Adrenal gland (tissue), 5 donors: ENCODE measurements around the gene DAB2IP.

Experiments used
- POLR2A ChIP-seq, 2 donors: fragments of 450-650 bp; IDR thresholded peaks; one replicate each; pipeline ENCODE4 v1.6.1; 2017; ENCODE audit warnings: antibody characterized with exemption in 2 of 2, mild to moderate bottlenecking in 2 of 2, moderate library complexity in 1 of 2
- TF ChIP-seq, protein P1 (sequence below), 6 experiments: fragments of 450-650 bp in 4 of 6; fragments of 200-600 bp in 2 of 6; sonication (generic) in 1 of 6; IDR thresholded peaks; 1 replicate in 5 of 6; 2 replicates in 1 of 6; pipeline versions ENCODE4 v1.5.1 to v1.8.0; 2016 to 2021; ENCODE audit warnings: antibody characterized with exemption in 6 of 6, mild to moderate bottlenecking in 2 of 6, moderate library complexity in 1 of 6
- donor health status: DM: no; HTN: no; CAD: no.

DNA sequence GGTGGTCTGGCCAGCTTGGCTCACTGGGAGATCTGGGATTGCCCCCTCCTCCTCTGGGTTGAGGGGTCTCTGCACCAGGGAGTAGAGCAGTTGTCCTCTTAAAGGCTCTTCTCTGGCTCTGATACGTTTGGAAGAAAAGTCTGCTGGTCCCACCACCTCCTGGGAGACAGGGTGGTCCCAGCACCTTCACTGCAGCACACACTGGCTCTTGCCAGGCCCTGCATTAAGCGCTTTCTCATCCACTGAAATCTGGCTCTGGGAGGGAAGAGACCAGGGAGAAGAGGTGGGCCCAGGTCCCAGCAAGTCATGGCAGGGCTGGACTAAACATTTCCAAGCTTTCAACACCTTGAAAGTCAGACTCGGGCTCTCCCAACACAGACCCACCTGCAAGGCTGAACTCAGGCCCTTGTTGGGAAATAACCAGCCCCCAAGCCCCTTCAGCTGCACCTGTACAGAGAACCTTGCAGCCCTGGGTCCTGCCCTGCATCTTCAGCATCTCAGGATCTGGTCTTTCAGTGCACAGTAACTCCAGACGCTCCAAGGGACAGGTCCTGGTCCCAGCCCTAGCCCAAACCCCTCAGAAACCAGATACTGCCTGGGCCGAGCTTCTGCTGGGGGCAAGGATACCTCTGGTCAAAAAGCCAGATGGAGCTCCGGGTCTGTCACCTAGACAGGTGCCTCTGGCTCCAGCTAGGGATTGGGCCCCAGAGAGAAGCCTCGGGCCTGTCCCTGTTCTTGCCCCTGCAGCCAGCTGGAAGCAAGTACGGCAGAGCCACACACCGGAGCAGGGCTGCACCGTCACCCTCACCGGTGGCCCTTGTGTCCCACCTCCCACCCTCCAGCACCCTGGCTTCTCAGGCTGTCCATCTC is 134.5 kb downstream of the DAB2IP start:
- TF ChIP-seq, protein P1, sequence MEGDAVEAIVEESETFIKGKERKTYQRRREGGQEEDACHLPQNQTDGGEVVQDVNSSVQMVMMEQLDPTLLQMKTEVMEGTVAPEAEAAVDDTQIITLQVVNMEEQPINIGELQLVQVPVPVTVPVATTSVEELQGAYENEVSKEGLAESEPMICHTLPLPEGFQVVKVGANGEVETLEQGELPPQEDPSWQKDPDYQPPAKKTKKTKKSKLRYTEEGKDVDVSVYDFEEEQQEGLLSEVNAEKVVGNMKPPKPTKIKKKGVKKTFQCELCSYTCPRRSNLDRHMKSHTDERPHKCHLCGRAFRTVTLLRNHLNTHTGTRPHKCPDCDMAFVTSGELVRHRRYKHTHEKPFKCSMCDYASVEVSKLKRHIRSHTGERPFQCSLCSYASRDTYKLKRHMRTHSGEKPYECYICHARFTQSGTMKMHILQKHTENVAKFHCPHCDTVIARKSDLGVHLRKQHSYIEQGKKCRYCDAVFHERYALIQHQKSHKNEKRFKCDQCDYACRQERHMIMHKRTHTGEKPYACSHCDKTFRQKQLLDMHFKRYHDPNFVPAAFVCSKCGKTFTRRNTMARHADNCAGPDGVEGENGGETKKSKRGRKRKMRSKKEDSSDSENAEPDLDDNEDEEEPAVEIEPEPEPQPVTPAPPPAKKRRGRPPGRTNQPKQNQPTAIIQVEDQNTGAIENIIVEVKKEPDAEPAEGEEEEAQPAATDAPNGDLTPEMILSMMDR (IDR thresholded peaks at IDR 0.05): no peak
- TF ChIP-seq POLR2A (IDR thresholded peaks at IDR 0.05): no peak
